ENCODE data around the gene C15orf39. TPM values are rescaled to one million over a fixed set of nuclear protein-coding genes. Genes with fewer than 3 reads are reported as not detected.
A peak's percentile ranks its signal among the peaks of the same experiment; 100 is the strongest.

Gene C15orf39
- total and polyA plus RNA-seq, 9 of the 15 experiments (the other 6 are each of a cell fraction or from before 2014, with no cell fraction given) = 0.31 to 29.8 (median 4.4) TPM

DNA sequence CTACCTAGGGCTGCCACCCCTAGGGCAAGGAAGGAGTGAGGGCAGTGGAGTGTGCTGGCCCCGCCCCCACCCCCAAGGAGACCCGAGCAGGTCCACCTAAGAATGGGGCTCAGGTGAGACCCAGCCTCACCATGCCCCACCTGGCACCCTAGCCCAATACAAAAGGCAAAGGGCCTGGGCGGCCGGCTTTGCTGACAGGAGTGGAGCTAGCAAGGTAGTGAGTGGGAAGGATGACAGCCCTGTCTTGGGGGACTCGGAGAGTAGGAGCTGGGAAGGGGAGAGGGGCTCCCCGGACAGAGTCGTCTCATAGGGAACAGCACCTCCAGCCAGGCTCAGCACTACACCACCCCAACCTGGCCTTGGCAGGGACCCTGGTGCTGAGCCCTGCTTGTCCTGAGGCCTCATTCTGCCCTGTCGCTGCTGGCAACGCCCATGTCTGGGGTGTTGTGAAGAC, 12.1 kb downstream of the C15orf39 start:
- peaks cover 5% of the 10 kb centered on the region for H3K9me1 ChIP-seq (ENCODE audit: control insufficient read depth, insufficient read depth, low read length)
- FAIRE-seq (no peak), ATAC-seq (peak; percentile 32), DNase-seq (ENCODE audit: extremely low read depth in 1 of 4, low spot score in 3 of 4) (peak in 2 of 4 experiments; percentile 32 to 36)
- CTCF ChIA-PET (ENCODE audit: low intra/inter-chr PET ratio) = no interaction called here
- H3K27ac ChIP-seq (ENCODE audit: extremely low read depth, low read depth, low read length) = no peak overlapping the region
- POLR2A ChIA-PET = interaction anchor here (0.5 to 2.2 kb wide), 8 partner anchors 9 to 276 kb away, joined by 3 to 8 read pairs (median 5); partner anchors contain the start of gene COX5A
- intact Hi-C loops (cut with micrococcal nuclease) (no loop called here), in situ Hi-C loops (cut with MboI) (no loop called here)
- peaks cover 60% of the 10 kb centered on the region for H4K20me1 ChIP-seq (replicated peaks; ENCODE audit: control insufficient read depth, insufficient read depth, low read length)
- TF ChIP-seq SIN3A (IDR thresholded peaks at IDR 0.05; ENCODE audit: borderline replicate concordance in 2 of 2, control insufficient read depth in 1 of 2, low read depth in 2 of 2, low read length in 2 of 2) (no peak), RBFOX2 (IDR thresholded peaks at IDR 0.05; ENCODE audit: low read depth, low read length) (peak; percentile 36; the same call in 1 of the 2 replicates), SREBF2 (CRISPR knock-in tag; IDR thresholded peaks at IDR 0.05) (no peak), BRD4 (IDR thresholded peaks at IDR 0.05) (no peak), TAF15 (IDR thresholded peaks at IDR 0.05; ENCODE audit: low read depth, low read length) (0 out of 2 replicates have a peak, but pooled peaks have one; percentile 41)
- WGBS (ENCODE audit: insufficient coverage, low coverage, missing lambda C conversion rate) = 75% methylated on average over 8 of the region's 9 CpGs
- 0 out of 4 replicates have a peak overlapping the region, but pooled peaks of 1 of the 2 experiments have one; percentile 3 for H3K9ac ChIP-seq (ENCODE audit: insufficient read depth in 1 of 2, low read depth in 2 of 2, low read length in 2 of 2)
- BruUV-seq (replicated peaks) = no TSS peak
- H3K79me2 ChIP-seq (ENCODE audit: control insufficient read depth, insufficient read depth, low read length) = peaks cover 15% of the 10 kb centered on the region; the same call in 2 of the 3 replicates
- H3K4me2 ChIP-seq (ENCODE audit: insufficient read depth, low read length) = no peak overlapping the region
- H3K4me1 ChIP-seq (replicated peaks in 1 of 2; ENCODE audit: control insufficient read depth in 2 of 2, insufficient read depth in 2 of 2, low read length in 2 of 2) = peaks cover 0 to 19% of the 10 kb centered on the region in 2 experiments; a peak in 2 of 5 replicates
- H3K9me3 ChIP-seq (replicated peaks; ENCODE audit: control insufficient read depth, insufficient read depth, low read depth, low read length) = no peaks in the 10 kb centered on the region
- H2AFZ ChIP-seq (ENCODE audit: low read depth, low read length) = no peak overlapping the region
- no peak overlapping the region for H3K4me3 ChIP-seq
- H3K36me3 ChIP-seq (ENCODE audit: control insufficient read depth, insufficient read depth, low read length) = peaks cover 42% of the 10 kb centered on the region; the same call in 2 of the 3 replicates
- H3K27me3 ChIP-seq (ENCODE audit: control insufficient read depth in 2 of 2, insufficient read depth in 2 of 2, low read length in 2 of 2) = no peaks in the 10 kb centered on the region
